GM18861 (cell line): Measurements from ENCODE around the gene PHF1.
A peak's percentile ranks its signal among the peaks of the same experiment; 100 is the strongest.
"Not testable (repeated sequence)": the region's sequence is repeated elsewhere in the genome, so short reads cannot be mapped to it uniquely, and the experiment has no call there.

ENCODE experiments used
- ATAC-seq: cut with Tn5 transposase; IDR thresholded peaks from one replicate; pipeline ENCODE4 v1.9.1; 2021; ENCODE audit not compliant: unreplicated experiment

Gene PHF1

DNA sequence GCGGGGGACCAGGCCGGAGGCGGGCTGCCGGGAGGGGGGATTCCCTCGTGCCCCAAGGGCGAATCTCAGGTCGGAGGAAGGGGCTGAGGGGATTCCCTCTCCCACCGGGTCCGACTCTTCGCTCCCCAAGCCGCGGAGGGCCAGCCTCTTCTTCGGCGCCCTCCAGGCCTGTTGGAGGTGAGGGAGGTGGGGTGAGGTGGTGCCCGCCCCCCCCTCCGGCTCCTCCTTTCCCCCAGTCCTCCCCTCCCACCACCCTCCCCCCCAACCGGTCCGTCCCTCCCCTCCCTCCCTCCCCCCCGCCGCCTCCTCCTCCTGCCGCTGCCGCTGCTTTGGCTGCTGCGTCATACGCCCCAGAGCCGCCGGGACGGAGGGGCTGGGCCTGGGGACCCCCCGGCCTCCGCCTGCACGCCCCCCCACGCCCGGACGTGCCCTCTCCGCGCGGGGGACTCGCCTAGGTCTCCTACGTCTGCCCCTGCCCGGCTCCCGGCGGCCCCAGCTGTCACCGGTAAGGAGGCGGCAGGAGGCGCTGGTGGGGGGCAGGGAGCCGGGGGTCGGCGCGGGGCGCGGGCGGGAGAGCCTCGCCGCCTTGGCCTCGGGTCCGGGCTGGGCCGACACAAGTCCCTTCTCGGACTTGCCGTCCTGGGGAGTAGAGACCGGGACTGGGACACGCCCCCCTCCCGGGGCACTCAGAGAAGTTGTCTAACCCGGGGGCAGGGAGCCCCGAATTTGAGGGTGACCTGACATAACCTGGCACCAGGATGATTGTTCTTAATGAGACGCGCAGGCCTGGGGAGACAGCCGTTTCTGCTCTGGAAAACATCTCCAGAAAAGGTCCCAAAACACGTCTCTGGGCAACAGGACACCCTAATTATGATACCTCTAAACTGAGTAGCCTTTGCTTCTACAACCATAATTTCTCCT is at the start of gene PHF1:
PHF1 (plus strand) TSS at position 304 of the 921 bp plus-strand sequence. CDS start 1,250 bp downstream, outside the sequence.
- peak; percentile 28 for ATAC-seq

DNA sequence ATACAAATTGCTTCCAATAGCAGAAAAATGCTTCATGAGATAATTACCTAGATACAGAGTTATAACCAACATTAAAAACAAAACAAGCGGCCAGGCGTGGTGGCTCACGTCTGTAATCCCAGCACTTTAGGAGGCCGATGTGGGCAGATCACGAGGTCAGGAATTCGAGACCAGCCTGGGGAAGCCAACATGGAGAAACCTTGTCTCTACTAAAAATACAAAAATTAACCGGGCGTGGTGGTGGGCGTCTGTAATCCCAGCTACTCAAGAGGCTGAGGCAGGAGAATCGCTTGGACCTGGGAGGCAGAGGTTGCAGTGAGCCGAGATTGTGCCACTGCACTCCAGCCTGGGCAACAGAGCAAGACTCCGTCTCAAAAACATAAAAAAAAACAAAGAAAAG is 47.3 kb upstream of the PHF1 start:
- not testable (repeated sequence) for ATAC-seq

DNA sequence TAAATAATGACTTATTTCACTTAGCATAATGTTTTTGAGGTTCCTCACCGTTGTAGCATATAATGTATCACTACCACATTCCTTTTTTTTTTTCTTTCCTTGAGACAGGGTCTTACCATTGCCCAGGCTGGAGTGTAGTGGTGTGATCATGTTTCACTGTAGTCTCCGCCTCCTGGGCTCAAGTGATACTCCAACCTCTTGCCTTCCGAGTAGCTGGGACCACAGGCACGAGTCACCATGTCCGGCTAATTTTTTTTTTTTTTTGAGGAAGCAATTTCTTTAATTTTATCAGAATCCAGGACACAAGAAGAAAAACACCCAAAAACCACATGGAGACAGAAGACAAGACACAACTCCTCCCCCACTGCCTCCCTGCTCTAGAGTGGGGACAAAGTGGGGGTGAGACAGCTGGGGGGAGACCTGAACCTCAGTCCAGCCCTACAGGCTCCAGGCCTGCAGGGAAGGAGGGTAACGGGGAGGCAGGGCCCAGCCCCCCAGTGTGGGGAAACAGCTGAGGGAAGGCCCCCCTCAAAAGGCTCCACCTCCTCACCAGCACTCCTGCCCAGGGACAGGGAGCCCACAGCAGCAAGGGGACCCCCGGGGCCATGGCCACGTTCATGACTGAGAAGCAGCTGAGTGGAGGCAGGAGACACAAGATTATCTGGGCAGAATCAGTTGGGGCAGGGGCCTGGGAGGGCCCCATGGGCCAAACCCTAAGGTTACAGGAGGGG is 46.2 kb upstream of the PHF1 start:
- not testable (repeated sequence) for ATAC-seq

DNA sequence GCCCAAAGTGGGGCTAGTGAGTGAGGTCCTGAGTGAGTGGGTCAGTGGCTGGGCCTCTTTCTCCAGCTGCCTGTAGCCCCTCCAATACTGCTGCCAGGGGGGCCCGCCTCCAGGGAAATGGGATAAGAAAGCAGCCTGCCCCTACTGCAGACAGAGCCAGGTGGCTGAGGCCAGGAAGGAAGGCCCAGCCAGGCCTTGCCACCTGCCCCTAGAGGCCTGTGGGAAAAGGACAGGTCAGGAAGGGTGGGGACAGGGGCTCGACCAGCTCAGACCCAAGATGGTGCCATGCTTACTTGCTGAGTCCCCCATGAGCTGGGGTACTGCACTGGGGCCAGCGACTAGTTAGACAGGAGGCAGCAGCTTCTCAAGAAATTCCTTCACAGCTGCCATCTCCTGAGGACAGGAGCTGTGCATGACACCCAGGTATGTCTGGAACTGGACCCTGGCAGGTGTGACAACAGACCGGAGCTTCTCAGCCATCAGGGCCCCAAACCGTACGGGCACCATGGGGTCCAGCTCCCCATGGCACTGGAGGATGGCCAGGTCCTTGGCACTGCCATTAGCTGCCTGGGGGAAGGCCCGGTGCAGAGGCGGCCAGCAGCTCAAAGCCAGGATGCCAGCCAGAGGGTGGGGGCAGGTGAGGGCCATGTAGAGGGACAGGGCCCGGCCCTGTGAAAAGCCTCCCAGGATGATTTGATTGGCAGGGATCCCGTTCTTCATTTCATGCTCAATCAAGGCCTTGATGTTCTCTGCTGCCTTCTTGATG is 45.4 kb upstream of the PHF1 start:
- not testable (repeated sequence) for ATAC-seq

DNA sequence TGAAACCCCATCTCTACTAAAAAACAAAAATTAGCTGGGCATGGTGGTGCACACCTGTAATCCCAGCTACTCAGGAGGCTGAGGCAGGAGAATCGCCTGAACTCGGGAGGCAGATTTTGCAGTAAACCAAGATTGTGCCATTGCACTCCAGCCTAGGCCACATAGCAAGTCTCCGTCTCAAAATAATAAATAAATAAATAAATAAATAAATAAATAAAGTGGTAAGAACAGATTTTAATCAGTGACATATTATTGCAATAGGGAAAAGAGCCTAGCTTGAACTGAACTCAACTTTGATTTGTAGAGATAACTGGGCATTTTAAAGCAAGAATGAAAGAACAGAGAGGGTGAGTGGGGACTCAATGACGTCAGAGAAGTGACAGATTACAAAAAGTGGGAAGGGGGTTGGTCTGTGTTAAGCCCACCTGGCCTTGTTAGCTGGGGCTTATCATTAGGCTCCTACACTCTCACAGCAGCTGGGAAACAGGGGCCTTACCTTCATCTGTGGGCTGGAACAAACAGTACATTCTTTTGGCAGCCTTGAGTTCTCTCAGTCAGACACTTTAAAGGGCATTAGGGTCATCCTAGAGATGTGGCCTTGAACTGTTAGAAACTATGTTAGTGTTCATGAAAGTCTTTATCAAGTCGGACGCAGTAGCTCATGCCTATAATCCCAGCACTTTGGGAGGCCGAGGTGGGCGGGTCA is 43.7 kb upstream of the PHF1 start:
- ATAC-seq, result no peak

DNA sequence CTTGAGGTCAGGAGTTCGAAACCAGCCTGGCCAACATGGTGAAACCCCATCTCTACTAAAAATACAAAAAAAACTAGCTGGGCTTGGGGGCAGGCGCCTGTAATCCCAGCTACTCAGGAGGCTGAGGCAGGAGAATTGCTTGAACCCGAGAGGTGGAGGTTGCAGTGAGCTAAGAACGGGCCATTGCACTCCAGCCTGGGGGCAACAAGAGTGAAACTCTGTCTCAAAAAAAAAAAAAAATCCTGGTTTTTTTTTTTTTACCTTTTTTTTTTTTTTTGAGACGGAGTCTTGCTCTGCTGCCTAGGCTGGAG is 43.1 kb upstream of the PHF1 start:
- ATAC-seq, result not testable (repeated sequence)

DNA sequence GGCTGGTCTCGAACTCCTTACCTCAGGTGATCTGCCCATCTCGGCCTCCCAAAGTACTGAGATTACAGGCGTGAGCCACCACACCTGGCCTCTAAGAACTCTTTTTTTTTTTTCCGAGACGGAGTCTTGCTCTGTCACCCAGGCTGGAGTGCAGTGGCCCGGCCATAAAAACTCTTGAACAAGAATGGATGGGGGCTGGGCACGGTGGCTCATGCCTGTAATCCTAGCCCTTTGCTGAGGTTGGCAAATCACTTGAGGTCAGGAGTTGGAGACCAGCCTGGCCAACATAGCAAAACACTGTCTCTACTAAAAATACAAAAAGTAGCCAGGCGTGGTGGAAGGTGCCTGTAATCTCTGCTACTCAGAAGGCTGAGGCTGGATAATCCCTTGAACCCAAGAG is 38.9 kb upstream of the PHF1 start:
- ATAC-seq, result not testable (repeated sequence)

DNA sequence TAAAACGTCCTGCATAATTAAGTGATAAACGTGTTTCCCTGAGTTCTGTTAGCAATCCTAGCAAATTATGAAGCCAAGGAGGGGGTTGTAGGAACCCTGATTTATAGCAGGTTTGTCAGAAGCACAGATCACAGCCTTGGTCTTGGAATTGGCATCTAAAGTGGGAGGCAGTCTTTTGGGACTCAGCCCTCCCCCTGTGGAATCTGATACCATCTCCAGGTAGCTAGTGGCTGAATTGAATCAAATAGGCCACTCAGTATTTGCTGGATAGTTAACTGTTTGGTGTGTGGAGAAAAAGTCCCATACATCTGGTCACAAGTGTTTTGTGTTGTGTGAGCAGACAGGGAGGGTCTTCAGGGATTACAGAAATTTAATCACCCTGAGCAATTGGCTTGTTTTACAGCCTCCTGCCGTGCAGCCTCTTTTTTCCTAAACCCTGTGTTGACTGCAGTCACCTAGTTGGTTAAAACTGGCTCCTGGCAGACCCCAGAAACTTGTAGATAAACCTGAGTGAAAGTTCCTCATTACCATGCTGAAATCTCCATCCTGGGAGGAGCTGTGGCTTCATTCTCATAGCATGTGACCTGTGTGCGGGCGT is 38.2 kb upstream of the PHF1 start:
- ATAC-seq, result no peak

DNA sequence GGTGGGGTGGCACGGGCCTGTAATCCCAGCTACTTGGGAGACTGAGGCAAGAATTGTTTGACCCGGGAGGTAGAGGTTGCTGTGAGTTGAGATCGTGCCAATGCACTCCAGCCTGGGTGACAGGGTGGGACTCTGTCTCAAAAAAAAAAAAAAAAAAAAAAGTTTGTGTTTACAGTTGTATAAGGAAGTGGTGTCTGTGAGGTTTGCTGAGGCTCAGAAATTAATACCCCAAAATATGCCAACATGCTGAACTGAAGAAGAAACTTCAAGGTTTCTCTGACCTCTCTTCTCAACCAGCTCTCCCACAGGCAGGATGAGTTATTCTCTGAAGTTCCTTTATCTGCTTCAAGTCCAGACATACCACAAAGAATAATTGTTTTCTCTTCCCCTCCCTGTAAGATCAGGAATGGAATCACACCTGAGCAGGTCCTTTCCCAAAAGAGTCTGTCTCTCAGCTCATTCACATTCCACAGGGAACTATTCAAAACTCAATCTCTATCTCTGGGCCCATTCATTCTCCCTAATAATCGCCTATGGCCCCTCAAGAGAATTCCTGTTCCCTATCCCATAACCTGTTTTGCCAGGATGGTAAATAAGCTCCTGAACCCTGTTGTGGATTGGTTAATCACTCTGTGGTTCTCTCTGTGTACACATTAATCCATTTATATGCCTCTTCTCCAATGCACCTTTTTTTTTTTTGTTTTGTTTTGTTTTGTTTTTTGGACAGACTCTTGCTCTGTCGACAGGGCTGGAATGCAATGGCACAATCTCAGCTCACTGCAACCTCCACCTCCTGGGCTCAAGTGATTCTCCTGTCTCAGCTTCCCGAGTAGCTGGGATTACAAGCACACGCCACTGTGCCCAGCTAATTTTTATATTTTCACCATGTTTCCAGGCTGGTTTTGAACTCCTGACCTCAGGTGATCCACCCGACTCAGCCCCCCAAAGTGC is 36.6 kb upstream of the PHF1 start:
- no peak for ATAC-seq

DNA sequence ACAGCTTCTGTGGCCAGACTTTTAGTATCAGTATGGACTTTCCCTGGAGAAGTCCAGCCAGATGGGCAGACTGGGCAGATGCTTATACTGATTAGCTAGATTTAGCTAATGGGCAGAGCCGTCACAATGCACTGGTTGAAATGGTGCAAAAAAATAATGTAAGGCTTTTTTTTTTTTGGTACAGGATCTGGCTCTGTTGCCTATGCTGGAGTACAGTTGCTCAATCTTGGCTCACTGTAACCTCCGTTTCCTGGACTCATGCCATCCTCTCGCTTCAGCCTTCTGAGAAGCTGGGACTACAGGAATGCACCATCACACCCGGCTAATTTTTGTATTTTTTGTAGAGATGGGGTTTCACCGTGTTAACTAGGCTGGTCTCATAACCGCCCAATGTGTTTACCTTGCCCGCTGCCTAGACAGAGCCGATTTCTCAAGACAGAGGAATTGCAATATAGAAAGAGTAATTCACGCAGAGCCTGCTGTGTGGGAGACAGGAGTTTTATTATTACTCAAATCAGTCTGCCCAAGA is 35.6 kb upstream of the PHF1 start:
- no peak for ATAC-seq

DNA sequence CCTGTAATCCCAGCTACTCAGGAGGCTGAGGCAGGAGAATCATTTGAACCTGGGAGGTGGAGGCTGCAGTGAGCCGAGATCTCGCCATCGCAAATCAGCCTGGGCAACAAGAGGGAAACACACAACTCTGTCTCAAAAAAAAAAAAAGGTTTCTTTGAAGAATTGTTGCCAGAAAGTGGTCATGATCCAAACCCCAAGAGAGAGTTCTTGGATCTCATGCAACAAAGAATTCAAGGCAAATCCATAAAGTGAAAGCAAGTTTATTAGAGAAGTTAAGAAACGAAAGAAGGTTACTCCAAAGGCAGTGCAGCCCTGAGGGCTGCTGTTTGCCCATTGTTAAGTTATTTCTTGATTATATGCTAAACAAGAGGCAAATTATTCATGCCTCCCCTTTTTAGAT is 33.6 kb upstream of the PHF1 start:
- ATAC-seq, result no peak

DNA sequence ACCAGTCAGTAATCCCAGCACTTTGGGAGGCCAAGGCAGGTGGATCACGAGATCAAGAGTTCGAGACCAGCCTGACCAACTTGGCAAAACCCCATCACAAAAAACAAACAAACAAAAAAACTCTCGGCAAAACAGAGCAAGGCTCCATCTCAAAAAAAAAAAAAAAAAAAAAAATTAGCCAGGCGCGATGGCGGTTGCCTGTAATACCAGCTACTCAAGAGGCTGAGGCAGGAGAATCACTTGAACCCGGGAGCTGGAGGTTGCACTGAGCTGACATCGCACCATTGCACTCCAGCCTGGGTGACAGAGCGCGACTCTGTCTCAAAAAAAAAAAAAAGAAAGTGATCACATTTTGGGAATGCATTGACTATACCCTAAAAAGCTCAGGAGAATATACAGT is 31.6 kb upstream of the PHF1 start:
- not testable (repeated sequence) for ATAC-seq

DNA sequence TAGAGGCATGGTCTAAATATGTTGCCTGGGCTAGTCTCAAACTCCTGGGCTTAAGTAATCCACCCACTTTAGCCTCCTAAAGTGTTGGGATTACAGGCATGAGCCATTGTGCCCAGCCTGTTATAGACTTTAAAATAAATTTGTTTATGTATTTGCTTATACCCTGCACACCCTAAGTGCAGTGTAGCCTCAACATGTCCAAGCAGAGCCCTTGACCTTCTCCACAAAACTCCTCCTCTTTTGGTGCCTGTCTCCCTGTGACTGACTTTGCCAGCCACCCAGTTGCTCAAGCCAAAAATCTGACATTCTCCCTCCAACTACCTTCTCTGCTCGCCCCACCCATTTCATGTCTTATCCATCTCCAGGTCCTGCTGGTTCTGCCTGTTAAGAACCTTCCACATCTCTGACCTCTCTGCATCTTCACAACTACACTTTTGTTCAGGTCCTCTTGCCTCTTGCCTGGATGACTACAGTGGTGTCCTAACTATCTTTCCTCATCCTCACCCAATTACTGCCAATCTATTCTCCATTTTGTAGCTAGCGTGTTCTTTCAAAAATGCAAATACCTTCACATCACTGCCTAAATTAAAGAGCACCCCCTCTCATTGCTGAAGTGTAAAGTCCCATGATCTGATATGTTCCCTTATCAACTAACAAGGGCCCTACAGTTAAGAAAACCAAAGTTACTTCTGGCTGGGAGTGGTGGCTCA is 30.4 kb upstream of the PHF1 start:
- no peak for ATAC-seq

DNA sequence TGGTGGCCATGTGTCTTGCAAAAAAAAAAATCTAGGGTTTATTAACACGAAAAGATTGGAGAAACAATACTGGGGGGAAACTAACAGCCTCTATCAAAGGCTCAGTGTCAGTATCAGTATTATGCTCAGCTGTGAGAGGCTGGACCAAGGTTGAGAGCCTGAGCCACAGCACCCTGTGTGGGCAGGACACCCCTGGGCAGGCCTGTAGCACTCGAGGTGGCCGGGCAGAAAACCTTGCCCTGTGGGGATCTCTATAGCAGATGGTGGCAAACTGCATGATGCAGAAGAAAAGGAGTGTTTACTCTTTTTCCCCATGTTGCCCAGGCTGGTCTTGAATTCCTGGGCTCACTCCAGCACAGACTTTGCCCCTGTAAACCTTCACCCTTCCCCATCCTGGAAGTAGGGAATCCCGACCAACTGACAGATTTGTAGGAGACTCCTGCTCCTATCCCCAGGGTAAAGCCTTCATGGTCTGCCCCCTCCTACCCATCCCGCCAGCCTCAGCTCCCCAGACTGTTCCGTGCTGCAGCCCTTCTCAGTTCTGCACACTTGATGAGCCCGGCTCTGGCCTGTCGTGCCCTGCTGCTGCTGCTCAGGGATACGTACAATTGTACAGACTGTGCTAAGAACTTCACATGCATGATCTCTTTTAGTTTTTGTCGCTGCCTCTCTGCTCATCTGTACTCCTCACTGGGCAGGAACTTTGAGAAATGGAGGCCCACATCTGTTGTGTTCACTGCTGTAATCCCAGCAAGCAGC is 27.2 kb upstream of the PHF1 start:
- ATAC-seq, result no peak

DNA sequence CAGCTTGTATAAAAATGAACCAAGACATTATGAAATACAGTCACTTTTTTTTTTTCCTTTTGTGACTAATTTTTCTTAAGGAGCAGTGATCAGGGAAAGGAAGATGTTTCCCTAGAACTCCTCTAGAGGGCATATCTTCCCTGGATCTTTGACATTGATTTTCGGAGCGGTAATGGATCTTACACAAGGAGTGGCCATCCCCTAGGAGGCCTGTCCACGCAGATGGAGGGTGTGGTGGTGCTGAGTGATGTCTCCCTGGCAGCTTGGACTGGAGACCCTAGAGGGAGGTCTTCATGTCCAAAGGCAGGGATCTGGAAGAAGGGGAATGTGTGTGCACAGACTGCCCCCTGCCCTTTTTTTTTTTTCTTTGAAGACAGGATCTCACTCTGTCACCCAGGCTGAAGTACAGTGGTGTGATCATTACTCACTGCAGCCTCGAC is 26.2 kb upstream of the PHF1 start:
- no peak for ATAC-seq

DNA sequence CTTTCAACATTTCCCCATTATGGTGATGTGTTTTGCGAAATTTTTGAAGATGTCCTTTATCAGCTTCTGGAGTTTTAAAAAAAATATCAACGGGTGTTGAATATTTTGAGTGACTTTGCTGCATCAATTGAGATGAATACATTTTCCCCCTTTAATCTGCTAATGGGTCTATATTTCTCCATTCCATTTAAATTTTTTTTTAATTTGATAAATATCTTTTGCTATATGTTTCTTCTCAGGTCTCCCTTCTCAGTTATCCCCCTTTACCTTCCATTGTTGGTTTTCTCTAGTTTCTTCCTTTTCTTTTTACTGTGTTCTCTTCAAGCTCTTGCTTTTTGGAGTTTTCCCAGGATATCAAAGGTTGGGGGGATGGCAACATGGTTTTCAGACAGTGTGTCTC is 20.6 kb upstream of the PHF1 start:
- no peak for ATAC-seq

DNA sequence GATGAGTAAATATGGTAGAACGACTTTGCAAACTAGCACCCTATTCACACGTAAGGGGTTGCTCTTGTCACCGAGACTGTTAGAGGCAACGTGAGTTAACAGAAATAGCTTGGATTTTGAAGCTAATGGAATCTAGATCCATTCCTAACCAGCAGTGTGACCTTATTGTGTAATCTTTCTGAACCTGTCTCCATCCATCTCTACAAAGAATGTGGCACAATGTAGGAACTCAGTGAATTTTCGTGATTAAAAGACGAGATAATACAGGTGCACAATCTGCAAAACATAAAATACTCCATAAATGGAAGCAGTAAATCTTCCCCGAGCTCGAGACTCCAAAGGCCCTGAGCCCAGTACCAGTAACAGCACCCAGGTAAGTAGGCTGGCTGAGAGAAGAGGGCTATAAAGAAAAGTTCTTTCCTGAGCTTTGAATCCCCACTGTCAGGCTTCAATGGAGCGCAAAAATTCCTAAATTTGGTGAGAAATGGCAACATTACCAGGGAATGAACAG is 20.0 kb upstream of the PHF1 start:
- peak; percentile 2 for ATAC-seq
